ENCODE data around the gene PPFIA3. TPM values are rescaled to one million over a fixed set of nuclear protein-coding genes. Genes with fewer than 3 reads are reported as not detected.

Gene PPFIA3
- total RNA-seq, 1 experiment from 2014 or later: 8.3 TPM

DNA sequence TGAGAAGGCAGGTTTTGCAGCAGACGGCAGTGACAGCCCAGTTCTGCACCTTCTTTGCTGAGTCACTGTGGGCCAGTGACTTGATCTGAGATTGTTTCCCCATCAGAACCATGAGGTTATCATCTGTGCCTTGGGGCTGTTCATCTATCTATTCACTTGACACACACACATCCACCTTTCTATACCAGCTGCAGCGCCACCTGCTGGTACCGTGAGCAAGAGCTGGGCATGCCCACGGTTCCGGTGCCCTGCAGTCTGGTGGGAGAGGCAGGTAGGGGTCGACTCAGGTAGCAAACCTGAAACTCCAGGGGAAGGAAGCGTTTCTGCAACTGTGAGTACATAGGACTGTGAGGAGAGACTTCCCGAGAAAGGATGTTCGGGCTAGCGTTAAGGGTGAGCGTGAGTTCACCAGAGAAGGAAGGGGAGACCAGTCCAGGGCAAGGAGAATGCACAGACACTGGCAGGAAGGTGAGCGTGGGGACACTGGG is 12.7 kb upstream of the PPFIA3 start:
- H3K27ac ChIP-seq: no peak overlapping the region
- H4K20me1 ChIP-seq (ENCODE audit: insufficient read depth): peaks cover 60% of the 10 kb centered on the region
- H3K36me3 ChIP-seq (ENCODE audit: low read depth): peaks cover 40% of the 10 kb centered on the region
- intact Hi-C loops (cut with micrococcal nuclease; ENCODE audit: unreplicated experiment): no loop called here
- no peaks in the 10 kb centered on the region for H3K4me1 ChIP-seq (replicated peaks; ENCODE audit: insufficient read depth)
- peak in 1 of 2 experiments; percentile 50 for DNase-seq
- H3K4me3 ChIP-seq: no peak overlapping the region
- TF ChIP-seq EZH2 (IDR thresholded peaks at IDR 0.05; ENCODE audit: low read depth): no peak
- TF ChIP-seq, protein P1, sequence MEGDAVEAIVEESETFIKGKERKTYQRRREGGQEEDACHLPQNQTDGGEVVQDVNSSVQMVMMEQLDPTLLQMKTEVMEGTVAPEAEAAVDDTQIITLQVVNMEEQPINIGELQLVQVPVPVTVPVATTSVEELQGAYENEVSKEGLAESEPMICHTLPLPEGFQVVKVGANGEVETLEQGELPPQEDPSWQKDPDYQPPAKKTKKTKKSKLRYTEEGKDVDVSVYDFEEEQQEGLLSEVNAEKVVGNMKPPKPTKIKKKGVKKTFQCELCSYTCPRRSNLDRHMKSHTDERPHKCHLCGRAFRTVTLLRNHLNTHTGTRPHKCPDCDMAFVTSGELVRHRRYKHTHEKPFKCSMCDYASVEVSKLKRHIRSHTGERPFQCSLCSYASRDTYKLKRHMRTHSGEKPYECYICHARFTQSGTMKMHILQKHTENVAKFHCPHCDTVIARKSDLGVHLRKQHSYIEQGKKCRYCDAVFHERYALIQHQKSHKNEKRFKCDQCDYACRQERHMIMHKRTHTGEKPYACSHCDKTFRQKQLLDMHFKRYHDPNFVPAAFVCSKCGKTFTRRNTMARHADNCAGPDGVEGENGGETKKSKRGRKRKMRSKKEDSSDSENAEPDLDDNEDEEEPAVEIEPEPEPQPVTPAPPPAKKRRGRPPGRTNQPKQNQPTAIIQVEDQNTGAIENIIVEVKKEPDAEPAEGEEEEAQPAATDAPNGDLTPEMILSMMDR (conservative IDR thresholded peaks at IDR 0.05): peak; percentile 92
- no peaks in the 10 kb centered on the region for H3K9me3 ChIP-seq (ENCODE audit: insufficient read depth, low read depth)
- H3K9me2 ChIP-seq (ENCODE audit: insufficient read depth): no peaks in the 10 kb centered on the region
- H2AFZ ChIP-seq: no peak overlapping the region
- POLR2A ChIA-PET (ENCODE audit: unreplicated experiment): no interaction called here
- no peak overlapping the region for H3K4me2 ChIP-seq
- H3K27me3 ChIP-seq (ENCODE audit: insufficient read depth, low read depth): no peaks in the 10 kb centered on the region
- 0 out of 2 replicates have a peak, but pooled peaks cover 5% of the 10 kb centered on the region for H3K79me2 ChIP-seq (ENCODE audit: low read depth)
- peaks cover 71% of the 10 kb centered on the region for H3F3A ChIP-seq (ENCODE audit: insufficient read depth, low read depth)
- no TSS peak for BruUV-seq (replicated peaks)
- CTCF ChIA-PET: interaction anchor here (0.5 to 0.6 kb wide), 3 partner anchors 19 to 611 kb away, joined by 3 to 8 read pairs (median 3); no protein-coding TSS in a partner anchor

GRCh38 chr19:49107625-49108459 is 11.5 kb upstream of the PPFIA3 start:
- Histone ChIP-seq H2AFZ (no peak overlapping the region), H3K4me2 (no peak overlapping the region), H3K27ac (no peak overlapping the region), H3F3A (ENCODE audit: insufficient read depth, low read depth) (peaks cover 72% of the 10 kb centered on the region), H3K27me3 (ENCODE audit: insufficient read depth, low read depth) (no peaks in the 10 kb centered on the region), H3K36me3 (ENCODE audit: low read depth) (peaks cover 32% of the 10 kb centered on the region), H3K9me2 (ENCODE audit: insufficient read depth) (no peaks in the 10 kb centered on the region), H4K20me1 (ENCODE audit: insufficient read depth) (peaks cover 52% of the 10 kb centered on the region), H3K9me3 (ENCODE audit: insufficient read depth, low read depth) (no peaks in the 10 kb centered on the region), H3K4me1 (replicated peaks; ENCODE audit: insufficient read depth) (no peaks in the 10 kb centered on the region), H3K79me2 (ENCODE audit: low read depth) (no peaks in the 10 kb centered on the region), H3K4me3 (no peak overlapping the region)
- no peak for DNase-seq
- intact Hi-C loops (cut with micrococcal nuclease; ENCODE audit: unreplicated experiment): no loop called here
- POLR2A ChIA-PET (ENCODE audit: unreplicated experiment): no interaction called here
- no peak for TF ChIP-seq EZH2 (IDR thresholded peaks at IDR 0.05; ENCODE audit: low read depth)
- TF ChIP-seq, protein P1 (conservative IDR thresholded peaks at IDR 0.05): no peak
- BruUV-seq (replicated peaks): TSS peak; percentile 16
- CTCF ChIA-PET: interaction anchor here (0.7 to 0.8 kb wide), 2 partner anchors 86 to 108 kb away, joined by 3 to 5 read pairs; no protein-coding TSS in a partner anchor

GRCh38 chr19:49109051-49109450 is 10.3 kb upstream of the PPFIA3 start:
- ChIA-PET POLR2A (ENCODE audit: unreplicated experiment) (no interaction called here), CTCF (no interaction called here)
- Histone ChIP-seq H3K27ac (no peak overlapping the region), H4K20me1 (ENCODE audit: insufficient read depth) (peaks cover 40% of the 10 kb centered on the region), H2AFZ (no peak overlapping the region), H3K9me2 (ENCODE audit: insufficient read depth) (no peaks in the 10 kb centered on the region), H3F3A (ENCODE audit: insufficient read depth, low read depth) (peaks cover 72% of the 10 kb centered on the region), H3K4me2 (no peak overlapping the region), H3K36me3 (ENCODE audit: low read depth) (peaks cover 28% of the 10 kb centered on the region), H3K9me3 (ENCODE audit: insufficient read depth, low read depth) (no peaks in the 10 kb centered on the region), H3K4me3 (no peak overlapping the region), H3K4me1 (replicated peaks; ENCODE audit: insufficient read depth) (peaks cover 10% of the 10 kb centered on the region), H3K27me3 (ENCODE audit: insufficient read depth, low read depth) (no peaks in the 10 kb centered on the region), H3K79me2 (ENCODE audit: low read depth) (no peaks in the 10 kb centered on the region)
- TF ChIP-seq, protein P1 (conservative IDR thresholded peaks at IDR 0.05): no peak
- TF ChIP-seq EZH2 (IDR thresholded peaks at IDR 0.05; ENCODE audit: low read depth): no peak
- no TSS peak for BruUV-seq (replicated peaks)
- intact Hi-C loops (cut with micrococcal nuclease; ENCODE audit: unreplicated experiment): no loop called here
- no peak for DNase-seq
